Non-pigmented ciliary epithelial cell (primary cell): Measurements from ENCODE around the gene ADAP1.
"Not testable (repeated sequence)": the region's sequence is repeated elsewhere in the genome, so short reads cannot be mapped to it uniquely, and the experiment has no call there.

ENCODE experiments used
- DNase-seq: peaks from one replicate; pipeline ENCODE4 v3.0.0-alpha.2; 2010; ENCODE audit warnings: low read depth

ADAP1 gene

DNA sequence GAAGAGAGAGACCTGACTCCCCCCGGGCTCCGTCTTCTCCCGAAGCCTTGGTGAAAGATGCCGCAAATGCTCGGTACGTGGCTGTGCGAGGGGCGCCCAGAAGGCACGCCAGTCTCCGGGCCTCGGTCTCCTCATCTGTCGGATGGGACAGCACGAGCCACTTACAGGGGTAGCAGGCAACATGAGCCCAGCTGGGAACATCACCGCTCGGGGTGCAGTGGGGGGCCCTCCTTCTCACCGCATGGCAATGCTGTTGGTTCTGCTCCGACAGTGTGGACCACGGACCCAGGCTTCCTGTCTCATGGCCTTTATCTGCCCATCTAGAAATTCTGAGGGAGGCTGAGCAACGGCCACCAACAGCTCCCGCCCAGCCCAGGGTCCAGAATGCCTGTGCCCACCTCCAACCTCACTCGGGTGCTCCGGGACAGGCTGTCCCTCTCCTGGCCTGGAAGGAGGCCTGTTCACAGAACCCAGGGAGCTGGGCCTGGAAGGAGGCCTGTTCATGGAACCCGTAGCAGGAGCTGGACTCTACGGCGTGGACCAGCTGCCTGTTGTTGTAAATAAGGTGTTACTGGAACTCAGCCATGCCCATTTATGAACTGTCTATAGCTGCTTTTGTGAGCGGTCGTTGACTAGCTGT, 15.8 kb downstream of the ADAP1 start:
- DNase-seq, result no peak

DNA sequence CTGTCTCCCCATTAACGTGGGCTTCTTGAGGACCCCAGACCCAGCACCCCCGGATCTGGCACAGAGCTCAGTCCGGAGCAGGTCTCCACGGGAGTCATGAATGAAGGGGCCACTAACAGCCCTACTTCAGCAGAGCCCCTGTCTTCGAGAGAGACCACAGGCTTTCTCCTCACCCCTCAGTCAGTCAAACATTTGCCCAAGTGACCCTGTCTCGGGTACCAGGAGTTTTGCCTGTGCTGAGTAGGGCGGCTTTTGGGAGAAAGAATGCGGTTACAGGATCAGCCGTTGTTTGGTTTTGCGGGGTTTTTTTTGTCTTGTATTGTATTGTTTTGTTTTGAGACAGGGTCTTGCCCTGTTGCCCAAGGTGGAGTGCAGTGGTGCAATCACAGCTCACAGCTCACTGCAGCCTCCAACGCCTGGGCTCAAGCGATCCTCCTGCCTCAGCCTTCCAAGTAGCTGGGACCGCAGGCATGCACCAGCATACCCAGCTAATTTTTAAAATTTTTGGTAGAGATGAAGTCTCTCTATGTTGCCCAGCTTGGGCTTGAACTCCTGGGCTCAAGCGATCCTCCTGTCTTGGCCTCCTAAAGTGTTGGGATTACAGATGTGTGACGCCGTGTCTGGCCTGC, 16.5 kb downstream of the ADAP1 start:
- DNase-seq, result no peak

DNA sequence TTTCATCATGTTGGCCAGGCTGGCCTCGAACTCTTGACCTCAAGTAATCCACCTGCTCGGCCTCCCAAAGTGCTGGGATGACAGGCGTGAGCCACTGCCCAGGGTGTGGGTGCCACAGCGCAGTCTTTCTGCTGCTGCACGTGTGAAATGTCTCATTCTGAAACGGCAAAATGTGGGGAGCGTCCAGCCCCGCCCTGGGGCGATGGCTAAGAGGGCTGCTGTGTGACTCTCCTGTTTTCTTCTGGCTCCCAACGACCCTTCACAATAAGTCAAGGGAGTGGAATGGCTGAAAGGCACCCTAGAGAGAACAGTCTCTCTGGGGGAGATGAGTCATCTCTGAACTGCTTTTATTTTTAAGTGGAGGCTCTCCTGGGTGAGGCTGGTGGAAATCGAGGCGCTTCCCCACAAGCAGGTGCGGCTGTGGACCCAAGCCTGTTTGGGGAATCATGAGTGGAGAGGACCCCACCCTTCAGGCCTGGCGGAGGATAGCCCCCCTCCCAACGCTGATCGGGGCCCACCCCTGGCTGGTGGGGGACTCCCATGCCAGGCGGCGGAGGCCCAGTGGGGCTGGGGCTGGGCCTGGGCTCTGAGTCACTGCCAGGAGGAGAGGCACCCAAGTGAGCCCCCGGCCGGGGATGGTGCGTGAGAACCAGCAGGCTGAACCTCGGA, 18.0 kb downstream of the ADAP1 start:
- no peak for DNase-seq

DNA sequence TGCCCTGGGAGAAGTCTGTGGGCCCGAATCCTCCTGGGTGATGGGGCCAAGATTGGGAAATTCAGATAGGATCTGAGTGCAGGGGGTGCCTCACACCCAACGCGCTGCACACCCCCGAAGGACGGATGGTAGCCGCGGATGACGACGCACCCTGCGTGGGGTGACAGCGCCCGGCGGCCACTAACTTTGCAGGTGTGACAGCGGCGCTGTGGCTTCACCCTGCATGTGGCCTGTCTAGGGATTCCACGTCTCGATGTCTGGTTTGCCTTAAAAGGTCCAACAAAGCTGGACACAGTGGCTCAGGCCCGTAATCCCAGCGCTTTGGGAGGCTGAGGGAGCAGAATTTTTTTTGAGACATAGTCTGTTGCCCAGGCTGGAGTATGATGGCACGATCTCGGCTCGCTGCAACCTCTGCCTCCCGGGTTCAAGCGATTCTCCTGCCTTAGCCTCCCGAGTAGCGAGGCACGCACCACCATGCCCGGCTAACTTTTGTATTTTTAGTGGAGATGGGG, 18.6 kb downstream of the ADAP1 start:
- DNase-seq, result no peak

DNA sequence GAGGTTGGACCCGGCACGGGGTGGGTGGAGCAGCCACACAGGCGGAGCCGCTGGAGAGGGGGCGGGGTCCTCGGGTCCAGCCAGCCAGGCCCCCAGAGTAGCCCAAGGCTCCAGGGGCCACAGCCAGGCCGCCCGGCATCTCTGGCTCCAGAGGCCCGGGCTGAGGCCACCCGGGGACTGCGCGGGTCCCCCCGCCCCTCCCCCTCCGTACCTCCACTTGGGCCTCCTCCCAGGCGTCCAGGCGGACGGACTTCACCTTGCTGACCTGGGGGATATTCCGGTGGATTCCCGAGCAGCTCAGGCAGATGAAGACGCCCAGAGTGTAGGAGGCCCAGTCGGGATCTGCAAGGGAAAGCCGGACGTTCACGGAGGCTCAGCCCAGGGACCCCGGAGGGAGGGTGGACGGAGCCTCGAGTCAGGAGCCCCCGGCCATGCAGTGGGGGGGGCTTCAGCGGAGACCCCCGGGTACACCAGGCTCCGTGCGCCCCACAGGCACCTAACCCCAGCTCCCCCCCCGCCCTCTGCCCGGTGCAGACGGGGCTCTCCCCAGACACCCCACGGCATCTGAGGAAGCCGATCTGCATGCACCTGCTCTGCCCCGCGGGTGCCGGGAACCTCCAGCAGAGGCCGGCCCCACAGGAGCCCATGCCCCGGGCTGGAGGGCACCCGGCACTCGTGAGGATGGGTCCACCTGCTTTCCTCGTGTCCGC, 19.2 kb downstream of the ADAP1 start:
- DNase-seq, result no peak

DNA sequence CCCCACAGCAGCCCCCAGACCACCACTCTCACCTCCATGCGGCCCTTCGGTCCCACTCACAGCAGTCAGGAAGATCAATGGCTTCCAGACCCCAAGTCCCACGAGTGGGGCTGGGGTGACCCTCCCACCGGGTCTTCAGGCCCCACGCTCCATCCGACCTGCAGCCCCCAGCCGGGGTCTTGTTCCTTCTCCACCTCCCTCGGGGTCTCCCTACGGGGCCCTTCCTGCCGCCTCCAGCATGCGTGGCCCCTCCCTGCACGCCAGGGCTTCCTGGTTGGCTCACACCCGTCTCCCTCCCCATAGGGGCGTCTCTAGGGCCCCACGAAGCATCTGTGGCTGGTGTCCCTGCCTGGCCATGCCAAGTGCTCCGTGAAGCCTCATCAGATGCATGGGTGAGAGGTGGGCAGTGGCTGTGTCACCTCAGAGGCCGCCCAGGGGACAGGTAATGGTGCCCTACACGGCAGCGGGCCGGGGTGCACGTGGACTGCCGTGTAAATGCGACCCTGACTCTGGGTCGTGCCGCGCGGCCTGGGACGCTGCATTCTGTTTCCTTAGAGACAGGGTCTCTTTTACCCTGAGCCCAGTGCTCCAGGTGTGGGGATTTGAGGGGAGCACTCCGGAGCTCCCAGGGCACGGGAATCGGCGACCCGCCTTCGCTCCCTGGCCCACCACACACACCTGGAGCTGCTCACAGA, 19.9 kb downstream of the ADAP1 start:
- no peak for DNase-seq

DNA sequence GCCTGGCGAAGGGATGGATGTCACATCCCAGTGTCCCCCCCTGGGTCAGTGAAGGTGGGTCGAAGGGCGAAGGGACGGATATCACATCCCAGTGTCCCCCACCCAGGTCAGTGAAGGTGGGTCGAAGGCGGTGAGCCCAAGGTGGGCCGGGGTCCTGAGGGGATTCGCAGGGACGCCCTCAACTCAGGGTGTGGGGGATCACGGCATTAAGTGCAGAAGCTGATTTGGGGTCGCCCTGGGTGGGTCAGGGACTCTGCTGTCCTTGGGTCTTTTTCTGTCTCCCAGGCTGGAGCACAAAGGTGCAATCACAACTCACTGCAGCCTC, 21.9 kb downstream of the ADAP1 start:
- DNase-seq, result no peak

DNA sequence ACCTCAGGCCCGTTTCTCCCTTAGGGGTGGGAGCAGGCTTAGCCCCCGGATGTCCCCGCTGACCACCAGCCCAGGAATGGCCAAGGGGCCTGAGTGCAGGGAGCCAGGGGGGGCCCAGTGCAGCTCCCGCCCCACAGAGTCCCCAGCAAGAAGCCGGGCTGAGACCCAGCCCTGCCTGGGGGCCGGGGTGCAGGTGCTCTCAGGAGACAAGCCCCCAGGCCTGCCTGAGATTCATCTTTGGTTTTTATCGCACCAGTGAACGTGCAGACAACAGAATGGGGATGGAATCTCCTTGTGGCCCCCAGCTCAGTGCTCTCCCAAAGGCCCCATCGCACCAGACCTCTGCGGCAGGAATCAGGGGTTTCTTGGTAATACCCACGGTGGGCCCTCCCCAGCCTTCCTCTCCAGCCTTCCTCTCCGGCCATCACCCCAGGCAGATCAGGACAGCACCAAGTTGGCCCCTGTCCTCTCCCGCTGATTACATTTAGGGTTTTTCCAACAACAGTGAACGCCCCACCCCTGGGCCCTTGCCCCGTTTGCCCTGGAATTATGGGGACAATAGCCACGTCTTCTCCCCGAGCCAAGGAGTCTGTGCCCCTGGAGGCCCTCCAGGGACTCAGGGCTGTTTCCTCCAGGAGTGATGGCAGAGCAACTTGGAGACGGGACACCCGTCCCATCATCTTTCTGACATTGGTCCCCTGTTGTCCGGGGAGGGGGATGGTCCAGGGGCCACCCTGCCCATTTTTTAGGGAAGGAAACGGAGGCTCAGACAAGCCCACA, 22.4 kb downstream of the ADAP1 start:
- DNase-seq, result no peak

DNA sequence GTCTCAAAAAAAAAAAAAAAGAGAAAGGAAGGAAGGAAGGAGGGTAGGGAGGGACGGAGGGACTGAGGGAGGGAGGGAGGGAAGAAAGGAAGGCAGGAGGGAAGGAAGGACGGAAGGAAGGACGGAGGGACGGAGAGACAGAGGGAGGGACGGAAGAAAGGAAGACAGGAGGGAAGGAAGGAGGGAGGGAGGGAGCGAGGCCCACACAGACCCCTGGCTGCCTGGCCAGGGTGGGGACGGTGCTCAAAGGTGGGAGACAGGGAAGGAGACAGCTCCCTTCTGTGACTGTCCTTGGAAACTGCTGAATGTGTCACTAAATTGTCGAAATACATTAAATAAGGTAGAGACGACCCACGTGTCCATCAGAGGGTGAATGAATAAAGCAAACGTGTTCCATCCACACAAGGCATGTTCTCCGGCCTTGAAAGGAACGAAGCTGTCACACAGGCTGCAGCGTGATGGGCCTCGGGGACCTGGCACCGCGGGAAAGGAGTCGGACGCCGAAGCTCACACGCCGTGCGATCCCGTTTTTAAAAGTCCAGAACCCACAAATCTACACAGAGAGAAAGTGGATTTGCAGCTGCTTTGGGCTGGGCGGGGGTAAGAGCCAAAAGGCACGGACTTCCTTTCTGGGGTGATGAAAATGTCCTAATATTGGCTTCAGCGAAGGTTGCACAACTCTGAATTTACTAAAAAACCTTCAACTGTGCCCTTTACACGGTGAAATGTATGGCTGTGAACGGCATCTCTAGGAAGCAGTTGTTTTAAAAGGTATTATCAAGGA, 23.3 kb downstream of the ADAP1 start:
- no peak for DNase-seq

DNA sequence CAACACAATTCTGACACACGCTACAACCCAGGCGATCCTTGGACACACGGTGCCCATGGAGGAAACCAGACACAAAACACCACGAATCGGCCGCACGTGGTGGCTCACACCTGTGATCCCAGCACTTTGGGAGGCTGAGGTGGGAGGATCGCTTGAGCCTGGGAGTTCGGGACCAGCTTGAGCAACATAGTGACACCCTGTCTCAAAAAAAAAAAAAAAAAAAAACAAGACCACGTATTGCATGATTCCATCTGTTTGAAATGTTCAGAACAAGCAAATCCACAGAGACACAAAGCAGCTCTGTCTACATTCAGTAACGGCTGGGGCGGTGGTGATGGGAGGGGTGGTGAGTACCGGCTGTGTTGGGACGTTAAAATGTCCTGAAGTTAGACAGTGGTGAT, 25.2 kb downstream of the ADAP1 start:
- DNase-seq, result no peak

DNA sequence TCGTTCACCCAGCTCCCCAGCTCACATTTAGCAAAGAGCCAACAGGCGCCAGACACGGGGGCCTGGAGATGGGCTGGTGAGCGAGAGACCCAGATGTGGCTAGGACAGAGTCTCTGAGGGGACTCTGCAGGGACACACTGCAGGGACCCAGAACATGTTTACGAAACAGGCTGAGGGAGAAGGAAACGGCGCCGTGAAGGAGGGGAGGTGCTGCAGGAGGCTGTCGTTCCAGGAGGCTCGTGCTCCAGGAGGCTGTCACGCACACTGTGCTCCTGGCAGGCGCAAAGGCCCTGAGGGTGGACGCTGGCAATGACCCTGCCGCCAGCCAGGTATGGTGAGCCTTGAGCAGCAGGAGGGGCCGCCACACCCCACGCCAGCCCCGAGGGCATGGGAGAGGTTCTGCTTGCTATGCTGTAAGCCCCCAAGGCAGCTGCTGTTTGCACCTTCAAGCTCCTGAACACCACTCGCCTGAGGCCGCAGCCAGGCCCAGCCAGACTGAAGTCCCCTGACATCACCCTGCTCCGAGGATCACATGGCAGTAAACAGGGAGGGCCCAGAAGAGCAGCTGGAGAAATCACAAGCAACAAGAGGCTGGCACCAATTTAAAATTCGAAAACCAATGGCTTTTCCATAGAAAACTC, 27.3 kb downstream of the ADAP1 start:
- no peak for DNase-seq

DNA sequence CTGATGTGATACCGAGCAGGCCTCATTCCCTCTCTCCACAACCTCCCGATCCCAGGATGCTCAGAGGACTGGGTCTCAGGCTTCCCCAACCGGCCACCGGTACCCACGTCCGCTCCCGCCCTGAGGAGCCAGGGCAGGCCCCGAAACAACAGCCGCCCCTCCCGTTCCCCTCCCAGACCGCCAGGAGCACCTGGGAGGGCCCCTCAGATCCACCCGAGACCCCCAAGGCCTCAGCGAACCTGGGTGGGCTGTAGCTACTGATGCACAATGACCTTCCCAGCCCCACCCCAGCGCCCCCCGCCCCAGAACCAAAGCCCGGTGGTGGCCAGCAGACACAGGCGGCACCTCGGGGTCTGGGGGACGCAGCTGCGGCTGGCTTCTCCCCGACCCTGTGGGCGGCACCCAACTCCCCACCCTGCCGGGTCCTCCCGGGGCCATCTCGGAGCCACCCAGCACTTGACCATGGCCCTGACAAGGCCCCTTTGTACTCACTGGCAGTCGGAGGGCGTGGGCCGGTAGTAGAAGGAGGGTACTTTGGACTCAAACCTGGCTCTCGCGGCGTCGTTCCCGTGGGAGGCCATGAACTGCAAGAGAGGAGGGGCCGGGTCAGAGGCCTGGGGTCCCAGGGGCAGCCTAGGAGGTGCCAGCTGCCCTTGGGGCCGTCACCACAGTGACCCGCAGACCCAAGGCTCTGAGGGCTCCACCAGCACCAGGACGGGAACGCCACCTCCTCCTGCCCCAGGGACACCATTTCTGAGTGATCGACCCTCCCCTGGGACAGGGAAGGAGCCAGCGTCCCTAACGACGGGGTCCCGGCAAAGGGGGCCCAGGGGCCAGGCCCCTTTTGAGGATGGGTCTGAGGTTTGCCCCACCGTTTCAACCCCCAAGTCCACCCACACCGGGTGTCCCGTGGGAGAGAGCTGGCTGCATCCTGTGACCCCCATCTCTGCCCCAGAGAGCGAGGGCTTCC, 28.1 kb downstream of the ADAP1 start:
- DNase-seq, result no peak

DNA sequence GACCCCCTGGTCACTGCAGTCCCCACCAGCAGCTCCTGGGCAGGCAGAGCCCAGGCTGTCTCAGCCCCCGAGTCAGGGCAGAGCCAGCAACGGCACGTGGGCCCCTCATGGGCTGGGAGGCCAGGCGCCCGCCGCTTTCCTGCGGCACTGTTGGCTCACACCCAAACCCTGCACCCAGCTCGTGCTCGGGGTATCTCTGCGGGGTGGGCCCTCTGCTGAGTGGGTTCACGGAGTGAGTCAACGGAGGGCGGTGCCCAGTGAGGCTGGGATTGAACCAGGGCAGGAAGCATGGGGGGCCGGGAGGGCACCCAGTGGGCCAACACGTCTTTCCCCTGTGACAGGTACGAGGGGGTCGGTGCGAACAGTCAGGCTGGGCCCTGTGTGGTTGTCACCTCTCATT, 28.9 kb downstream of the ADAP1 start:
- no peak for DNase-seq

DNA sequence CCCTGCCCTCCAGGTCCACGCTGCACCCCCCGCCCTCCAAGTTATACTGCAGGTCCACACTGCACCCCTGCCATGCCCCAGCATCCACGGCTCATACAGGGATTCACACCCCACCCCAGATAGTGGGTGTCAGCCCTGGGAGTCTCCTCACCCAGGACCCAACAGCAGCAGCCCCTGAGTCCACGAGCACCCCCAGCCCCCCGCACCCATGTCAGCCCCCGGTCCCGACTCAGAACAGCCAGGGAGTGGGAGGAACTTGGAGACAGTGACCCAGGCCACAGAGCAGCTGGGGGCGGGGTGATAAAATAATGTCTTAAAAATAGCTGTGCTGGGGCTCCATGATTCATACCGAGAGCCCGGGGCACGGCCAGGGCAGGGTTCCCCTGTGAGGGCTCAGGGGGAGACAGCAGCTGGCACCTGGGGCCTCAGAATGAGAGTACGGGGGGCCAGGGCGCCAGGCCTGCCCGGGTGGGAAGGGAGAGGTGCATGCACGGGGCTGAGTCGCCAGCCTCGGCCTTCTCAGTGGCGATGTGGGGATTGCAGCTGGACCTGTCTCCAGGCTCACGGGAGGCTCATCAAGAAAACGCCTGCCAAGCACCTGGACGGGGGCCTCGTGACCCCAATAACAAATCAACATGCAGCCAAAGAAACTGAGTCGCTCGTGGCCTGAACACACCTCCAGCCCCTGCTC, 29.8 kb downstream of the ADAP1 start:
- no peak for DNase-seq

DNA sequence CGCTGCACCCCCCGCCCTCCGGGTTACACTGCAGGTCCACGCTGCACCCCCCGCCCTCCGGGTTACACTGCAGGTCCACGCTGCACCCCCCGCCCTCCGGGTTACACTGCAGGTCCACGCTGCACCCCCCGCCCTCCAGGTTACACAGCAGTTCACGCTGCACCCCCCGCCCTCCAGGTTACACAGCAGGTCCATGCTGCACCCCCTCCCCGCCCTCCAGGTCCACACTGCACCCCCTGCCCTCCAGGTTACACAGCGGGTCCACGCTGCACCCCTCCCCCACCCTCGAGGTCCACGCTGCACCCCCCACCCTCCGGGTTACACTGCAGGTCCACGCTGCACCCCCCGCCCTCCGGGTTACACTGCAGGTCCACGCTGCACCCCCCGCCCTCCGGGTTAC, 30.4 kb downstream of the ADAP1 start:
- DNase-seq, result not testable (repeated sequence)

DNA sequence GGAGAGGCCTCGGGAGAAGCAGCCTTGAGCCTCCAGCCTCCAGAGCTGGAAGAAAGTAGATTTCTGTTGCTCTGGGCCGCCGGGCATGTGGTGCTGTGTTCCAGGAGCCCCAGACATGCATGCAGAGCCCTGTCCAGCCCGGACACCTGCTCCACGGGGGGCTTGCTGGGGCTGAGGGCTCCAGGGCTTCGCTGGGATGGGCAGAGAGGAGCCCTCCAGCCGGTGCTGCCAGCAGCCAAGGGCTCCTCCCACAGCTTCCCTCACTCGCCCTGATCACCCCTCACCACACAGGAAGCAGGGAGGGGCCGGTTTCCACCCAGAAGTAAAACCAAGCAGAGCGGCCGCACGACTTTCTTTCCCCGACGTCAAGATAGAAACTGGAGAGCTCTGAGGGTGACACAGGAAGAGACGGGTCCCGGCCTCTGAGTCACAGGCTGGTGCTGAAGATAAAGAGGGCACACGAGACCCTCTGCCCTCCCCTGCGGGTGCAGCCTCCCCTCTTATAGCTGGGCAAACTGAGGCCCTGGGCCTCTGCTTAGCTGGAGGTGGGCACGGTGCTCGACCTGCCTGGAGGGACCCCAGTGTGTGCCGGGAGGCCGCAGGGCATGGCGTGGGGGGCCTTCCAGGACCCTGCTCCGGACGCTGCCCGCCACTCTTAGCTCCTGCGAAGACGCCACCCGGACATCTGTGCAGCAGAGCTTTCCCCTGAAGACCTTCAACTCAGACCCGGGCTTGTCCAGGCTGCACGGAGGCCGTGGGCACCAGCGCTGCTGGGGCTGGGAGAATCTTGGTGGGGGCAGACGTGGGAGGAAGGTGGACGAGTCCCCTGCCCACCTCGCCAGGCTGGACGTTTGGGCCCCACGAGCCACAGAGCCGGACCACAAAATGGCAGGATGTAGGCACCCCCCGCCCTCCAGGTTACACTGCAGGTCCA, 31.1 kb downstream of the ADAP1 start:
- DNase-seq, result no peak
